T1000 (cell line): ENCODE data around the gene CRMP1.
"Not testable (repeated sequence)": the region's sequence is repeated elsewhere in the genome, so short reads cannot be mapped to it uniquely, and the experiment has no call there.

ENCODE experiments used
- DNase-seq: peaks from one replicate; lab custom pipeline; 2025; ENCODE audit warnings: mixed read lengths; lab: John Stamatoyannopoulos, UW

Gene CRMP1

DNA sequence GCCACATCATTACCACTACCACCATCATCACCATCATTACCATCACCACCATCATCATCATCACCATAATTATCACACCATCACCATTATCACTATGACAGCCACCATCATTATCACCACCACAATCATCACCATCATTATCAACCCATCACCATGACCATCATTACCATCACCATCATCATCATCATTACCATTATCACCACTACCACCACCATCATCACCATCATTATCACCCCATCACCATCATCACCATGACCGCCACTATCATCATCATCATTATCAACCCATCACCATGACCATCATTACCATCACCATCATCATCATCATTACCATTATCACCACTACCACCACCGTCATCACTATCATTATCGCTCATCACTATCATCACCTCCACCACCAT is 36.5 kb downstream of the CRMP1 start:
- not testable (repeated sequence) for DNase-seq

DNA sequence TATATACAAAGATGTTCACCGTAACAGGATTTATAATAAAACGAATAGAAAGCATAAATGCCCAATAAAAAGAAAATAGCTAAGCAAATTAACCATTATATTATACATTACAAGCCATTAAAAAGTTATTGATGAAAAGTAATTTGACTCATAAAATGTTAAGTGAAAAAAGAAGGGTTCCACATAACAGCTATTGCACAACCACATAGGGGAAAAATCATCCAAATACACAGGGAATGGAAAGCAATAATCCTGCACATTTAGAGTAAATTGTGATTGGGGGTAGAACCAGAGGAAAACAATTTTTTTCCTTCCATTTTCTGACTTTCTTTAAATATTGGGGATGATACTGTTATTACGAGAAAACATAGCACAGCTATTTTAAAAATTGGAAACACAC is 38.0 kb downstream of the CRMP1 start:
- DNase-seq = no peak

DNA sequence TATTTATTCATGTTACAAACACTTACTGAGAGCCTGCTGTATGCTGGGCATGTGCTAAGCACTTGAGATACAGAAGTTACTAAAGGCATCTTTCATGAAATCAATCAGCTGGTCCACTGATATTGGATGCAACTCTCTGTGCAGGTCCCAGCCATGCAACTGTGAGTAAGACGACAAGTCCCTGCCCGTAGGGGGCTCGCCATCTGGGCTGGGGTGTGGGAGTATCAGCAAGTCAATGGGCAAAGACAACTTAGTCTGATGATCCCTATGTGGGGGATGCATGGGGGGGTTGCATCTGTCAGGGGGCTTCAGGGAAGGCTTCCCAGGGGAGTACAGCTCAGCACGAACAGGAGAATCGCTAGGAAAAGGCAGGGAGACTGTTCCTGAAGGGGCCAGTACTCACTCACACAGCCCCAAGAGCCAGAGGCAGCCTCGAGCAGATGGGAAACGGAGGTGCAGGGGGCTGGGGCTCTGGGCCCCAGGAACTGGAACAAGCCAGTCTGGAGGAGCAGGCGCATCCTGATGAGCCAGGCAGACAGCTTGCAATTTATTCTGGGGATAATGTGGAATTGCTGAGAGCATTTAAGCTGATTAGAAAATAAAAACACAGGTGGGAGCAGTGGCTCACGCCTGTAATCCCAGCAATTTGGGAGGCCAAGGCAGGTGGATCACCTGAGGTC is 40.2 kb downstream of the CRMP1 start:
- no peak for DNase-seq

DNA sequence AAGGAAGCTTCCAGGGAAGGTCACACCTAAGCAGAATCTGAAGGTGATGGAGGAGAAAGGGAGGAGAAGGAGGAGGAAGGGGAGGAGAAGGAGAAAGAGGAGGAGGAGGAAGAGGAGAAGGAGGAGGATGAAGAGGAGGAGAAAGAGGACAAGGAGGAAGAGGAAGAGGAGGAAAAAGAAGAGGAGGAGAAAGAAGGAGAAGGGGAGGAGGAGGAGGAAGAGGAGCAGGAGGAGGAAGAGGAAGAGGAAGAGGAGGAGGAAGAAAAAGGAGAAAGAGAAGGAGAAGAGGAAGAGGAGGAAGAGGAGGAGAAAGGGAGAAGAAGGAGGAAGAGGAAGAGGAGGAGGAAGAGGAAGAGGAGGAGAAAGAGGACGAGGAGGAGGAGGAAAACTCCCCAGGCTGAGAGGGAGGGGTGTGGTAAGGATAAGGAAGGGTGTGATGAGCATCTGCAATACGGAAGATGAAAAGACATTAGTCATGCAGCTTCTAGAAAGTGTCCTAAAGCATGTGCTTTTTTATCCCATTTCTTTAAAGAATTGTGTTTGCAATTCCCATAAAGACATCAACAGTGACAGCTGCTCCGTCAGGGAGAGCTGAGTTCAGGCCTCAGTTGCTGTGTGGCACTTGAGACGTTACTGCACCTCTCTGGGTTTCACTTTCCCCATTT is 41.1 kb downstream of the CRMP1 start:
- DNase-seq = no peak

DNA sequence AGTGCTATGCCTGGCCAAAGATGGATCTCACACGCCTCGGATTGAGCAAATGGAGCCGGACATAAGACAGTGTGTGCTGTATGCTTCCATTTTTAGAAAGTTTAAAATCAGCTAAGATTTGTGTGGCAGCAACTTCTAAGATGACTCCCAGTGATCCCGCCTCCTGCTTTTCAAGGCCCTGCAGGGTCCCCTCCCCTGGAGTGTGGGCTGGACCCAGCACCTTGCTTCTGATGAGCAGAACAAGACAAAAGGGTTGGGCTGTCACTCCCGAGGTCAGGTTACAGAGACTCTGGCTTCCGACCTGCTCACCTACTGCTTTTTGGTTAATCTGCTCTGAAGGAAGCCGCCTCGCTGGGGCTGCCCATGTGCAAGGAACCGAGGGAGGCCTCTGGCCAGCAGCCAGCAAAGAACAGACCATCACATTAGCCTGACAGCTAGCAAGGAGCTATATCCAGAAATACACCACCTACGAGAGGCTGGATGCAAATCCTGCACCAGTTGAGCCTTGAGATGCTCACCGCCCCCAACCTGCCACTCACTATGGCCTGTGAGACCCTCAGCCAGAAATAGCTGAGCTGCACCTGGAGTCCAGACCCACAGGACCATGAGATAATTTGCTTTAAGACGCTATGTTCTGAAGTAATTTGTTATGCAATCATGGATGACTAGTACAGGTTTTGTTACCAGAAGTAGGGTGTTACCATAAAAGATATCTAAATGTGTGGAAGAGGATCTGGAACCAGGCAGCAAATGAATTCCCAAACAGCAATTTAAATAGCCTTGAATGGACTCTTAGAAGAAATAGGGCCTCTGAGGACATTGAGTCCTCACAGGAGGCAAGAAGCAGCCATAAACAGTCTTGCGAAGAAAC is 47.6 kb downstream of the CRMP1 start:
- no peak for DNase-seq

DNA sequence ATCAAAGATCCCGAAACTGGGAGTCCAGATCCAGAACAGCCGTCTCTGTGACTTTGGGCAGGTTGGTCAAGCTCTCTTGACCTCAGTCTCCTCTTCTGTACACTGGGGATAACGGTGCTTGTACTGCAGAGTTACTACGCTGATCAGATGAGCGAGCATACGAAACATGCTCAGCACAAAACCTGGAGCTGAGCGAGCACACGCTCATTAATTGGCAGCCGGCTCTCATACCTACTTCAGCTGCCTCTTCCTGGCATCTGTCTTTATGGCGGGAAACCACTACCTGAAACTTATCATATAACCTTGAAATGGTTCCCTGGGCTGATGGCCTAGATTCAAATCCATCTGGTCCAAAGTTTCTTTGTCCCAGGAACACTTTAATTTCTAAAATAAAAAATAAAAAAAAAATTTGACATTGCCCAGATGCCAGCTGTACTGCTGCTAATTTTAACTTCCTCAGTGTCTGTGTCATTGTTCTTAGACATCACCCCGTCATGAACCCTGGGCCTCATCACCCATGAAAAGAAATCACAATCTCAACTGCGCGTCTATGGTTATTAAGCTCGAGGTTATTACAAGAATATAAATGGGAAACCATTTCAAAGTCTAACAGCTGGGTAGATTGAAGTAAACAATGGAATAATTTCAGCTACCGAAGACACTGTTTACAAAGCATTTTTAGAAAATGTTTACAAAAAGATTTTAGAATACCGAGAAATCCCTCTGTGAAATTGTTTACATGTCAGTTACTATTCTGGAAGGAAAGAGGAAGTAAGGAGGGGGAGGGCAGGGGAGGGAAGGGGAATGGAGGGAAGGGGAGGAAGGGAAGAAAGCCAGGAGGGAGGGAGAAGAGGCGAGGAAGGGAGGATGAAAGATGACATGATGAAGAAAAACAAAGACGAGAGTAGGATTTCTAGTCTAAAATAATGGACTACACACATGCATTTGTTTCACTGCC is 49.0 kb downstream of the CRMP1 start:
- no peak for DNase-seq

DNA sequence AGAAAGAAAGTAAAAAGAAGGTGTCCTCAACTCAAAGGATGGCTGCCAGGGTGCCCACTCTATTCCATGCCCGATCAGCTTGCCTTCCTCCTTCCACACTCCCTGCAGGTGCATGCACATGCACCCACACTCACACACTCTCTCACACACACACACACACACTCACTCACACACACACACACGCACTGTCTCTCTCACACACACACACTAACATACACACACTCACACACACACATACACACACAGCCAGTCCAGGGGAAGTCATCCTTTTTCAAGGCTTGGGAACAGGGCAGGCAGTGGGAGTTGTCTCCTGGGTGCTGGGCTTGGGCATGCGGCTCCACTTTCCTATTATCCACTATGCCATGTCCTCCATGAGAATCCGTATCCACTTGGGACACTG is 50.4 kb downstream of the CRMP1 start:
- no peak for DNase-seq

DNA sequence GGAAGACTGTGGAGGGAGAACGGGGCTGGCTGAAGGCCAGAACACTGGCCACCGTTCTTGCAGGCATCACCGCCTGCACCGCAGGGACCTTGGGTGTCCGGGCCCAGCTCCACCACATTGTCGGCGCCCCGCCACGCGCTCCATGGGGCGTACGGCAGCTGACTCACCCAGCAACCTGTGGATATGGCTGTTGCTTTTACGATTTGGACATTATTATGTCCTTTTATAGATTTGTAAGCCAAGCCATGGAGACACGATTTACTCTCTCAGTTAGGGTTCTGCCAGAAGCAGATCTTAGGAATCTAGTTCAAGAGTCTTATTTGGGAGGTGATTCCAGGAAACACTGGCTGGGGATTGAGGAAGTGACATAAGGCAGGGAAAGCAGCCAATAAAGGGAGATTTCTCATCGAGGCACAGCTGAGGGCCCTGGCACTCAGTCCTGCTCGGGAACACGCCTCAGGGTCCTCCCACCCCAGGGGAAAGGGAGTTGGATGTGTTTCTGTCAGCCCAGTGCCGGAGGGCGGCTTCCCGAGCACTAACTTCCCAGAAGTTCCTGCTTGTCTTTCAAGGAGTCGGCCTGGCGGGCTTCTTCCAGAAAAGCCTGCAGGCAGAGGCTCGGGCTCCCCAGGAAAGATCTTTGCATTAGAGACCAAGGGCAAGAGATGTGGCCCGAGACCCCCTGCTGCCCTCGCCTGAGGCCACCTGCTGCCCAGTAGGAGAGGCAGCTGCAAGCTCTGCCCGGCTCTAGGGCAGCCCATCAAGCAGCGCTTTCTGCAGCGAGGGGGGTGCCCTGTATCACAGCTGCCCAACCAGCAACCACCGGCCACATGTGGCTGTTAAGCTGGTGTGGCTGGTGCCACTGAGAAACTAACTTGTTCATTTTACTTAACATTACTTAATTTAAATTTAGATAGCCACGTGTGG is 52.9 kb downstream of the CRMP1 start:
- no peak for DNase-seq

DNA sequence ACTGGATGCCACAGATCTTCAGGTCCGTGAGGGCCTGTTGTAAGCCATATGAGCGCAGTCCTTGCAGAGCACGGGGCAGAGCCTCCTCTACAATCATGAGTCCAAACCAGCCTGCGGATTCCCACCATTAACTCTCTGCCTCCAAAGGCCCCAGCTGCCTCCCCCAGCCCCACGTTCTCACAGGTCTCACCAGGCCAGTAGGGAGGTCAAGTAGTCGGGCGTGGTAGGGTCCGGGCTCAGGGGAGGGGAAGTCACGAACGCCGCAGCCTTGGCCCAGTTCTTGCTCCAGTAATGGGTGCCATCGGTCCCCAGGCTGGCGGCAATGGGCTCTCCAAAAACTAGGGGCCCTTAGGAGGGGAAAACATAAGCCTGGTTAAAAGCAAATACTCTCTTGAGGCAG is 53.6 kb downstream of the CRMP1 start:
- DNase-seq = no peak

DNA sequence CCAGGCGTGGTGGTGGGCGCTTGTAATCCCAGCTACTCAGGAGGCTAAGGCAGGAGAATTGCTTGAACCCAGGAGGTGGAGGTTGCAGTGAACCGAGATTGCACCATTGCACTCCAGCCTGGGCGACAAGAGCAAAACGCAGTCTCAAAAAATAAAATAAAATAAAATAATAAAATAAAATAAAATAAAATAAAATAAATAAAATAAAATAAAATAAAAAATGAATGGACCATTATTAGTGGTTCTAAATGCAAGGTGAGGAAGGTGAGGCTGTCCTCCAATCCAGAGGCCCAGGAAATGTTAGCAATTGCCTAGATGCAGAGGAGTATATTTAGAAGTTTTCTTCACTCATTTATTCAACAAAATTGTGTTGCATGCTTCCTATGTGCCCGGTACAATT is 55.4 kb downstream of the CRMP1 start:
- DNase-seq = not testable (repeated sequence)

DNA sequence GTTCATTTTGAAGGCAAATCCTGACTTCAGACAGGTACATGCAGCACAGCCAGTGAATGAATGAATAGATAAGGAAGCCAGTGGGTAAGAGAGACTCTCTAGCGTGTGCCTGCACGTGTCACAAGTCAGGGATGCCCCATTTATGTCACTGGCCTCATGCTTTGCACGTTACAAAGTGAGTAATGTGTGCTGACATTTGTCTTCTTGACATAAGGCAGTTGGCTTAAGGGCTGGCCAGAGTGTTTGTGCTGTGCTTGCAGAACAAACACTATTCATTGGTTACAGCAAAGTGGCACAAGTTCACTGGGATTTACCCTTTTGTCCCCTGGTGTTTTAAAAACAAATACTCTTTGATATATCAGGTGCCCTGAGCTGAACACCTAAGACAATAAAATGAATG is 55.9 kb downstream of the CRMP1 start:
- no peak for DNase-seq

DNA sequence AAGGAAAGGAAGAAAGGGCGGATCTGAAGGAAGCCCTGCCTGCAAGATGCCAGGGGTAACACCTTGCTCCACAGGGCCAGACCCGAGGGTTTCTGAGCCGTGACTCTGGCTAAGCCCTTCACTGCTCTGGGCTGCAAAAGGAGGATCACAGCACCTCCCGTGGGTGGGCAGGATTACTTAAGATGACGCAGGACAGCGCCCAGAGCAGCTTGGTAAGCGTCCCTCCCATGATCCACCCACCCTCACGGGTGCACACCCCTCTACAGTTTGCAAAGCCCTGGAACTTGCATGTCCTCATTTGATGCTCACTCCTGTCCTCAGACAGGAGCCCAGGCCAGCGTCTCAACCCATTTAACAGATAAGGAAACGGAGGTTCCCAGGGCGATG is 64.9 kb downstream of the CRMP1 start:
- no peak for DNase-seq

DNA sequence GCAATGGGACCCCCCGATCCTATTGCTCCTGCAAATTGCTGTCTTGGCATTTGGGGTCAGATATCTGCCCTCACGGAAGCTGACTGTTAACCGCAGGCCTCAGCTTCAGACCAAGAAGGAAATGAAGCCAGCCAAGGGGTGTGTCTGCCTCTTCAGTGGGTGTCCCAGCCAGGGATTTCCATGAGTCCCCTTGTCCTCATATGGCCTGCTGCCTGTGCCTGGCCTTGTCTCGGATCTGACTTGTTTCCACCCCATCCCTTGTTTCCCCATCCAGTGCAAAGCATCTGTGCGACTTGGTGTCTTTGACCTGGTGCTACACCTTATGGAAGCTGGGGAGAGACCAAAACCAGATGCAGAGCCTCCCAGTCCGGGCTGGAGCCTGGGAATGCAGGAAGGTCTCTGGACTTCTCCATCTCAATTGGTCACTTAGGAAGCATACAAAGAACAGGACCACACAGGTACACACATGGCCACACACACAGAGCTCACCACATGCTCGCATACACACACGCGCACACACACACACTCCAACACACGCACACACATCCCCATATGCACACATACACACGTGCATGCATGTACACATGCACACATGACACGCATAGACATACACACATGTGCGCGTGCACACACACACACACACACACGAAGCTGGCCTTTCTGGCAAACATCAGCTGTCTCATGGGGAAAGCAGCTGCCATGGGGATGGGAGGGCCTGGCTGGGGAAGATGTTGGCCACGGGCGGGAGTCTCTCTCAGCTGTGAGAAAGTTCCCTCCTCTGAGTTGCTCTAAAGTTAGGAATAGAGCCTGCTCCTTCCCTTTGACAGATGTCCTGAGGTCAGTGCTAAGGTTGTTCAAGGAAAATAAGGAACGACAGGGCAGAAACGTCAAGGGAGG is 65.5 kb downstream of the CRMP1 start:
- DNase-seq = no peak

DNA sequence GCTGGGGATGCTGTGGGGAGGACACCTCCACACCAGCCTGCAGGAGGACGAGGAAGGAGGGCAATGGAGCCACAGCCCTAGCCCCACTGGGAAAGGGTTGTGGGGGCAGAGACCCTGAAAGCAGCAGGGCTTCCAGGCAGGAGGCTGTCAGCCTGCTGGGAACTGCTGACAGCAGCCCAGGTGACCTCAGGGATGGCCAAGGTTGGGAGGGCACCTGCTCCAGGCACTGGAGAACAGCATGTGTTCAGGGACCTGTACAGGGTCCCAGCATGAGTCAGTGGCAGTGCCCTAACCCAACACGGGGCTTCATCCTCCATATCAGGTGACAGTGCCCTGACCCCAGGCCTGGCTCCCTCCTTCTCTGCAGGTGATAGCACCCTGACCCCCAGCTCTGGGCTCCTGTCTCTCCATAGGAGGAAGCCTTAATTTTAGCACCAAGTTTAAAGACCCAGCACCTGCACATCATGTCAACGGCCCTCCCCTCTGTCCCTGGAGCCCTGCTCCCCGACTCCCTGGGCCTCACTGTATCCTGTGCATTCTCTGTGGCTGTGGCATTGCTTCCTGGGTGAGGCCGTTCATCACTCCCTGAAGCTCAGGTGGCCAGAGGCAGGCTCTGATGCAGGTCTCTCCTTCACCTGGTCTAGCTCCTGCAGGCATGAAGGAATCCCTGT is 66.3 kb downstream of the CRMP1 start:
- no peak for DNase-seq

DNA sequence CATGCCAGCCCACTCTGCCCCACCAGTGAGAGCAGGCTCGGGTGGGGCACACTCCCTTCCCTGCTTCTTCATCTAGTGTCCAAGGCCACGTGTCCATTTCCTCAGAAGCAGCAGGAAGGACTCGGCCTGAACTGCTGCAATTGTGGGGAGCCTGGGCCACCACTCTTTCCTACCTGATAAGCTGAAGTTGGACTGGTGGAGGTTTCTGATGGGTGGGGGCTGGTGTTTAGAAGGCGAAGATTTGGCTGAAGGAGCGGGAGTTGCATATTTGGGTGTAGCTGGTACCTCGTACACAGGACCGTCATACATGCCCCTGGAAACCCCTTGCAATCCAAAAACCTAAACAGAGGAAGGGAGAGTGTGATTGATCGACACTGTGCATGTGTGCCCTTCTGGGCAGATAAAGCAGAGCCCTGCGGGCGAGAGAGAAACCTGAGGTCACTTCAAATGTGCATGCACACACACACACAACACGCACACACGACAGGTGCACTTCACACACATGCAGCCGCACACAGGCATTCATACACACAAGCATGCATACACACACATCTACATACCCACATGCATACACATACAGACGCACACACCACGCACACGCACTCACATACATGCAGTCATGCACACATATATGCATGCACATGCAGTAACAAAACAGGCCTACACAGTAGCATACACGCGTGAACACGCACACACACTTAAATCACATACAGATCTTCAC is 67.4 kb downstream of the CRMP1 start:
- no peak for DNase-seq

DNA sequence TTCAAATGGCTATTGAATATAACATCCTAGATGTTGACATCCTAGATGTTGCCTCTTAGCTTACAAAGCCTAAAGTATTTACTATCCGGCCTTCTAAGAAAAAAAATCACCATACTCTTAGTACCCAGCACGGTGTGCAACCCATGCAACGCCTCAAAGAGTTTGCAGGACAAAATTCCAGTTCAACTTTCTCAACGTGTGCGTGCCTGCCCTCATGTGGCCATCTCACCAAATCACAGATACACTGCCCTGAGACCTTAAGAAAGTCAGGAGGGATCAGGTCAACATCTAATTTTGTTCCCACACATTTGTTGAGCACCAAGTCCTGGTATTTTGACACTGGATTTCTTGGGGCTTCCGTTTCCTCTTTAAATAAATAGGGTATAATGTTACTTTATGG is 68.3 kb downstream of the CRMP1 start:
- DNase-seq = no peak

DNA sequence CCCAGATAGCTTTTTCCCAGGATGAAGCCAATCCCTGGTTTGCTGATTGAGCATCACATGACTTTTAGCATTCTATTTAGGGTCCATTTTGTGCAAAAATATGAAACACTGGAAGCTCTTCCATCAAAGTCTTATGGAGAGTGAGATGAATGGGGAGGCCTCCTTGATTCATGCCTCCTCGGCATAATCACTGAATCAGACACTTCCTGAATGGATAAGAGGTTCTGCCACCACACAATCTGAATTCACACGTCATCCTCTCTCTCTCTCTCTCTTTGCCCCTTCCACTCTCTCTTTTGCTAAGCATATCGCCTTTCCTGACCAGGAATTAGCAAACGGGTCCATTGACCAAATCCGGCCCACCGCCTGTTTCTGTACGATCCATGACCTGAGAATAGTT is 68.7 kb downstream of the CRMP1 start:
- DNase-seq = no peak

DNA sequence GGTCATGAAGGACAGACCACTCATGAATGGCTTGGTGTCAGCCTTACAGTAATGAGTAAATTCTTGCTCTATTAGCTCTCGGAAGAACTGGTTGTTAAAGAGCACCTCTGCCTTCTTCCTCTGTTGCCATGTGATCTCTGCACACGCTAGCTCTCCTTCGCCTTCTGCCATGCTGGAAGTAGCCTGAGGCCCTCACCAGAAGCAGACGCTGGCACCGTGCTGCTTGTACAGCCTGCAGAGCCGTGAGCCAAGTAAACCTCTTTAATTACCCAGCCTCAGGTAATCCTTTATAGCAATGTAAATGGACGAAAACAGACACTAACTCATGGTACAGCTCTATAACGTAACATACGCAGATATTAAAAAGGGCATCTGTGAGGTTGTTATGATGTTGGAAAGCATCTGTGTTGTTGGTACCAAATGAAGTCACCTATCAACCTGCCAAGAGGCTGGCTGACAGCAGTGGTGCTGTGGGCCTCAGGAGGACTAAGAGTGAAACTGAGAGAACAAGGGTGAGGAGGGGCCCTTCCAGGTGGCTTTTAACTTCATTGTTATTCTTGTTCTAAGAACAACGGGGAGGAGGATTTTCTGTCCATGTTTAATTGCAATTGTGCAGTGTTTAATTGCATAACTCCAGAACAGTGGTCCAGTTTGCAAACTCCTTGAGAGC is 69.2 kb downstream of the CRMP1 start:
- DNase-seq = no peak
